GM12874 (cell line): ENCODE measurements around the gene CARMIL1.

ENCODE experiments used
- TF ChIP-seq, protein P1 (sequence below): IDR thresholded peaks from 2 replicates; pipeline ENCODE4 v1.5.1; 2011; ENCODE audit warnings: low read depth, mild to moderate bottlenecking, control low read depth, low read length, moderate library complexity; ENCODE audit not compliant: insufficient read depth

The CARMIL1 gene

GRCh38 chr6:25403150-25403549, 124.0 kb downstream of the CARMIL1 start:
- TF ChIP-seq, protein P1, sequence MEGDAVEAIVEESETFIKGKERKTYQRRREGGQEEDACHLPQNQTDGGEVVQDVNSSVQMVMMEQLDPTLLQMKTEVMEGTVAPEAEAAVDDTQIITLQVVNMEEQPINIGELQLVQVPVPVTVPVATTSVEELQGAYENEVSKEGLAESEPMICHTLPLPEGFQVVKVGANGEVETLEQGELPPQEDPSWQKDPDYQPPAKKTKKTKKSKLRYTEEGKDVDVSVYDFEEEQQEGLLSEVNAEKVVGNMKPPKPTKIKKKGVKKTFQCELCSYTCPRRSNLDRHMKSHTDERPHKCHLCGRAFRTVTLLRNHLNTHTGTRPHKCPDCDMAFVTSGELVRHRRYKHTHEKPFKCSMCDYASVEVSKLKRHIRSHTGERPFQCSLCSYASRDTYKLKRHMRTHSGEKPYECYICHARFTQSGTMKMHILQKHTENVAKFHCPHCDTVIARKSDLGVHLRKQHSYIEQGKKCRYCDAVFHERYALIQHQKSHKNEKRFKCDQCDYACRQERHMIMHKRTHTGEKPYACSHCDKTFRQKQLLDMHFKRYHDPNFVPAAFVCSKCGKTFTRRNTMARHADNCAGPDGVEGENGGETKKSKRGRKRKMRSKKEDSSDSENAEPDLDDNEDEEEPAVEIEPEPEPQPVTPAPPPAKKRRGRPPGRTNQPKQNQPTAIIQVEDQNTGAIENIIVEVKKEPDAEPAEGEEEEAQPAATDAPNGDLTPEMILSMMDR, result no peak

- TF ChIP-seq, protein P1, result no peak
Measured at GRCh38 chr6:25404091-25404490, 124.9 kb downstream of the CARMIL1 start.

DNA sequence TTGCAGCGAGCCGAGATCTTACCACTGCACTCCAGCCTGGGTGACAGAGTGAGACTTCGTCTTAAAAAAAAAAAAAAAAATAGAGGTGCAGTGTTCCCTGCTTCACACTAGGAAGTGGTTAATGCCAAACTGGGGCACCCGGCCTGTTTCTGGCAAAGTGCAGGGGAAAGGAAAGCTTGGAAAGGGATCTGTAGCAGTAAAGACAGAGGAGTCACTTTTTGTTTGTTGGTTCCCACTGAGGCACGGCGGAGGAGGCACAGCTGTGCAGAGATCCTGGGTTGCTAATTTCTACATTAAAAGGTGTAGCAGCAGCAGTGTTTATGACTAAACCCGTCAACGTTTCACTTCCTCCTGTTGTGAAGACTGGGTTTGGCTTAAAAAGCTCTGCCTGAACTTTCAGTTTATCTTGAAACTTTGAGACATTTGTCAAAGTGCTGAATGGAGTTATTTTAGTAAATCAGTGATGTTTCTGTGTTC, 125.6 kb downstream of the CARMIL1 start:
- TF ChIP-seq, protein P1, result no peak

- TF ChIP-seq, protein P1, result no peak
Measured at GRCh38 chr6:25405442-25405841, 126.3 kb downstream of the CARMIL1 start.

GRCh38 chr6:25407431-25407830, 128.3 kb downstream of the CARMIL1 start:
- TF ChIP-seq, protein P1, result no peak

DNA sequence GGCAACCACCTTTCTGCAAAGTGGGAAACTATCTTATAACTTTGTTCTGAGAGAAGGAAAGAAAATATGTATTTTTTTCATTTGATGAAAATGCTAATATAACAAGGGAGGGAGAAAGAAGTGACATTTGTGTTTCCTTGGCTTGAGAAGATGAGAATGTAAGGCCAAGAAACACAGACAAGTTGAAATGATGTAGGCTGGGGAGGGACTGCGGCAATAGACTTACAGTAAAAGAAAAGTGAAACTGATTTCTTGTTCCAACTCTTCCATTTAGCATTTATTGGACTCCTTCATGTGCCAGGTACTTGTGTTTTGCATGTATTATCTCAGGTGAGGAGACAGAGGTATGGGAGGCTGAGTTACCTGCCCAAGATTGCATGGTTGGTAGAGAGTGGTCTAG, 130.9 kb downstream of the CARMIL1 start:
- TF ChIP-seq, protein P1, result no peak

DNA sequence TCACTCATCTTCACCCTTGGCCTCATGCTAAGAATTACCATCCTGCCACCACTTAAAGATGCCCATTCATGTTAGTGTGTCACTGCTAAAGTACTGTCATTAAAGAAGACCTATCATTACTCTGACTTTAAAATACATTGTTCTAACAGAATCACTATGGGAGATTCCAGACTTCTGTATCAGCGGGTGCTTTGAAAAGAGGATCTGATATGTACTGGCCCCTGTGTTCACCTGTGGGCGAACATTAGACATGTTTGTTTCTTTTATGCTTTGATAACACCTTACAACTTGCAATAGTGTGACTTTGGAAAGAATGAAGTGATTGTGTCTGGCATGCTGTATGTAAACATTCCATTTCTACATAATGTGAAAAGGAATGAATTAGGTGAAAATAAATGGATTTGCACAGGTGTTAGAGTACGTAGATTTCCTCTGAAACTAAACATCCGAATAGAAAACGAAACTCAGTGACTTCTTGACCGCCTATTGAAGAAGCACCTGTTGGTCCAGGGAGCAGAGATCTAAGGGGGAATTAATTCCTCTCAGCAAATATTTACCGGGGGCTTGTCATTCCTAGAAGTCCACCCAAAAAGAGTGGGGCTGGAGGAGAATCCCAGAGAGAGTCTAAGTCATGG, 132.3 kb downstream of the CARMIL1 start:
- TF ChIP-seq, protein P1, result no peak
